Activated naive CD4-positive, alpha-beta T cell treated with anti-CD3 and anti-CD28 coated beads, Interleukin-2, amount 50 U/mL, for 72 hours (primary cell): ENCODE results near the gene ANAPC16. TPM values are rescaled to one million over a fixed set of nuclear protein-coding genes. Genes with fewer than 3 reads are reported as not detected.
"Not testable (repeated sequence)": the region's sequence is repeated elsewhere in the genome, so short reads cannot be mapped to it uniquely, and the experiment has no call there.

Experiments
- ATAC-seq, 2 donors: fragments of 150-1000 bp; cut with Tn5 transposase; 2 replicates each; pipeline ENCODE4 v1.10.0; 2021; ENCODE audit warnings: mild to moderate bottlenecking in 2 of 2, moderate library complexity in 2 of 2
- DNase-seq, 2 donors: peaks; one replicate each; pipeline ENCODE4 v3.0.0; 2021 to 2022; ENCODE audit warnings: low spot score in 2 of 2
- H3K27ac Mint-ChIP-seq, 2 donors: one replicate each; pipeline ENCODE4 v1.8.0; 2022; ENCODE audit warnings: mild to moderate bottlenecking in 2 of 2, mixed read lengths in 2 of 2
- H3K36me3 Mint-ChIP-seq, 2 donors: one replicate each; pipeline ENCODE4 v1.8.0; 2022; ENCODE audit warnings: mixed read lengths in 2 of 2
- H3K9me3 Mint-ChIP-seq, 2 donors: one replicate each; pipeline ENCODE4 v1.8.0; 2022; ENCODE audit warnings: mixed read lengths in 2 of 2
- total RNA-seq, 2 donors: library from RNA; stranded (reverse); gene quantifications; one replicate each; pipeline ENCODE4 v1.2.3, GENCODE V29; 2022

ANAPC16 gene
- total RNA-seq, 2 donors from 2014 or later = 88.2 to 107 TPM

GRCh38 chr10:72201293-72201692, 14.5 kb upstream of the ANAPC16 start:
- Mint-ChIP-seq H3K27ac (no peak overlapping the region), H3K9me3 (no peaks in the 10 kb centered on the region), H3K36me3 (peaks cover 0 to 19% of the 10 kb centered on the region in 2 donors)
- DNase-seq (no peak), ATAC-seq (no peak)

- H3K36me3 Mint-ChIP-seq = peaks cover 0 to 30% of the 10 kb centered on the region in 2 donors
- DNase-seq (no peak), ATAC-seq (no peak)
- no peak overlapping the region for H3K27ac Mint-ChIP-seq
- no peaks in the 10 kb centered on the region for H3K9me3 Mint-ChIP-seq
Observed at GRCh38 chr10:72204296-72204695, 11.5 kb upstream of the ANAPC16 start.

GRCh38 chr10:72204724-72205123, 11.1 kb upstream of the ANAPC16 start:
- no peak overlapping the region for H3K27ac Mint-ChIP-seq
- H3K36me3 Mint-ChIP-seq = peaks cover 0 to 25% of the 10 kb centered on the region in 2 donors
- DNase-seq (no peak), ATAC-seq (no peak)
- no peaks in the 10 kb centered on the region for H3K9me3 Mint-ChIP-seq

- no peak for DNase-seq
- Mint-ChIP-seq H3K27ac (no peak overlapping the region), H3K9me3 (no peaks in the 10 kb centered on the region), H3K36me3 (peaks cover 4 to 28% of the 10 kb centered on the region in 2 donors)
- no peak for ATAC-seq
Observed at GRCh38 chr10:72206511-72207229, 9.1 kb upstream of the ANAPC16 start.

GRCh38 chr10:72208526-72208925, 7.3 kb upstream of the ANAPC16 start:
- H3K36me3 Mint-ChIP-seq = peaks cover 4 to 23% of the 10 kb centered on the region in 2 donors
- peak in 1 of 2 donors; percentile 37 for ATAC-seq
- peak overlapping the region; percentile 77 for H3K27ac Mint-ChIP-seq
- H3K9me3 Mint-ChIP-seq, DNase-seq: not testable (repeated sequence)

- H3K36me3 Mint-ChIP-seq = peaks cover 12 to 29% of the 10 kb centered on the region in 2 donors
- not testable (repeated sequence) for DNase-seq, ATAC-seq, H3K9me3 Mint-ChIP-seq, H3K27ac Mint-ChIP-seq
Observed at GRCh38 chr10:72211381-72211780, 4.4 kb upstream of the ANAPC16 start.

GRCh38 chr10:72211832-72212231, 4.0 kb upstream of the ANAPC16 start:
- not testable (repeated sequence) for H3K27ac Mint-ChIP-seq, H3K9me3 Mint-ChIP-seq

GRCh38 chr10:72218325-72218724, 2.5 kb downstream of the ANAPC16 start:
- H3K36me3 Mint-ChIP-seq = peaks cover 15 to 26% of the 10 kb centered on the region in 2 donors
- peak; percentile 62 to 66 for ATAC-seq
- no peak for DNase-seq
- H3K27ac Mint-ChIP-seq = peak overlapping the region; percentile 97 to 99
- H3K9me3 Mint-ChIP-seq = no peaks in the 10 kb centered on the region

More at GRCh38 chr10:72211832-72212231, 4.0 kb upstream of the ANAPC16 start:
- not testable (repeated sequence) for ATAC-seq, DNase-seq
- H3K36me3 Mint-ChIP-seq = peaks cover 15 to 33% of the 10 kb centered on the region in 2 donors

GRCh38 chr10:72218726-72219125, 2.9 kb downstream of the ANAPC16 start:
- ATAC-seq = no peak
- H3K9me3 Mint-ChIP-seq = no peaks in the 10 kb centered on the region
- H3K27ac Mint-ChIP-seq = peak overlapping the region; percentile 97 to 99
- H3K36me3 Mint-ChIP-seq = peaks cover 15 to 30% of the 10 kb centered on the region in 2 donors
- no peak for DNase-seq

GRCh38 chr10:72219235-72219814, 3.5 kb downstream of the ANAPC16 start:
- Mint-ChIP-seq H3K9me3 (no peaks in the 10 kb centered on the region), H3K36me3 (peaks cover 15 to 36% of the 10 kb centered on the region in 2 donors), H3K27ac (peak overlapping the region; percentile 97 to 99)
- DNase-seq (no peak), ATAC-seq (no peak)

- Mint-ChIP-seq H3K27ac (peak overlapping the region in 1 of 2 donors; percentile 30), H3K36me3 (peaks cover 11 to 37% of the 10 kb centered on the region in 2 donors), H3K9me3 (no peaks in the 10 kb centered on the region)
- DNase-seq (no peak), ATAC-seq (no peak)
Observed at GRCh38 chr10:72220637-72221036, 4.8 kb downstream of the ANAPC16 start.

GRCh38 chr10:72221278-72221677, 5.5 kb downstream of the ANAPC16 start:
- DNase-seq (no peak), ATAC-seq (no peak)
- H3K27ac Mint-ChIP-seq = peak overlapping the region in 1 of 2 donors; percentile 50
- no peaks in the 10 kb centered on the region for H3K9me3 Mint-ChIP-seq
- H3K36me3 Mint-ChIP-seq = peaks cover 6 to 34% of the 10 kb centered on the region in 2 donors

- Mint-ChIP-seq H3K36me3 (peaks cover 0 to 30% of the 10 kb centered on the region in 2 donors), H3K9me3 (no peaks in the 10 kb centered on the region), H3K27ac (peak overlapping the region; percentile 90 to 94)
- ATAC-seq (peak; percentile 52 to 92), DNase-seq (no peak)
Observed at GRCh38 chr10:72223743-72224101, 7.9 kb downstream of the ANAPC16 start.

GRCh38 chr10:72224191-72224590, 8.4 kb downstream of the ANAPC16 start:
- not testable (repeated sequence) for H3K9me3 Mint-ChIP-seq, DNase-seq, ATAC-seq
- peak overlapping the region; percentile 90 to 94 for H3K27ac Mint-ChIP-seq
- H3K36me3 Mint-ChIP-seq = peaks cover 0 to 25% of the 10 kb centered on the region in 2 donors

GRCh38 chr10:72226418-72227027, 10.7 kb downstream of the ANAPC16 start:
- Mint-ChIP-seq H3K9me3 (no peaks in the 10 kb centered on the region), H3K27ac (peak overlapping the region; percentile 59 to 90), H3K36me3 (peaks cover 0 to 42% of the 10 kb centered on the region in 2 donors)
- DNase-seq (no peak), ATAC-seq (no peak)

GRCh38 chr10:72227826-72228225, 12.0 kb downstream of the ANAPC16 start:
- ATAC-seq (no peak), DNase-seq (no peak)
- Mint-ChIP-seq H3K27ac (no peak overlapping the region), H3K9me3 (no peaks in the 10 kb centered on the region), H3K36me3 (peaks cover under 1 to 42% of the 10 kb centered on the region in 2 donors)

- peak overlapping the region in 1 of 2 donors; percentile 56 for H3K27ac Mint-ChIP-seq
- ATAC-seq = no peak
- DNase-seq = no peak
- peaks cover 5 to 48% of the 10 kb centered on the region in 2 donors for H3K36me3 Mint-ChIP-seq
- no peaks in the 10 kb centered on the region for H3K9me3 Mint-ChIP-seq
Observed at GRCh38 chr10:72228318-72228751, 12.5 kb downstream of the ANAPC16 start.
